PC-3 (cell line): ENCODE results near the gene EHD4.

Experiments
- EZH2 ChIP-seq: fragments of 300-600 bp; sonication (generic); IDR thresholded peaks from one replicate; pipeline ENCODE4 v1.6.1; 2017; ENCODE audit warnings: antibody characterized with exemption, mild to moderate bottlenecking, low read length; ENCODE audit not compliant: unreplicated experiment
- EZH2phosphoT487 ChIP-seq: fragments of 300-600 bp; sonication (generic); IDR thresholded peaks from 2 replicates; pipeline ENCODE4 v1.6.1; 2018; ENCODE audit warnings: mild to moderate bottlenecking, antibody characterized with exemption, low read length, borderline replicate concordance
- TF ChIP-seq, protein P1 (sequence below): fragments of 300-600 bp; sonication (generic); conservative IDR thresholded peaks from 2 replicates; pipeline ENCODE4 v1.5.1; 2017; ENCODE audit warnings: antibody characterized with exemption, low read depth, mild to moderate bottlenecking, low read length

DNA sequence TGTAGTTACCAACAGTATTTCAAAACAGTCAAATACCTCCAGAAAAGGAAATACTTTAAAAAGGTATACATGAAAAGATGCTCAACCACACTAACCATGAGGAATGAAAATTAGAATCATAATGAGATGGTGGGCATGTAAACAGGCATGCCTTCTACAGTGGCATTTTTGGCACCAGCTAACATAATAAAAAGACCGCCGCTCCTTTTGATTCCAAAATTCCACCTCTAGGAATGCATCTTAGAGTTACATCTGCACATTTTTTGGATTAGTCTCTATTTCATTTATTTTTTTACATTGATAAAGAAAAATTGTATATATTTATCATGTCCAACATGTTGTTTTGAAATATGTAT lies 41.5 kb downstream of the EHD4 start:
- TF ChIP-seq, protein P1, sequence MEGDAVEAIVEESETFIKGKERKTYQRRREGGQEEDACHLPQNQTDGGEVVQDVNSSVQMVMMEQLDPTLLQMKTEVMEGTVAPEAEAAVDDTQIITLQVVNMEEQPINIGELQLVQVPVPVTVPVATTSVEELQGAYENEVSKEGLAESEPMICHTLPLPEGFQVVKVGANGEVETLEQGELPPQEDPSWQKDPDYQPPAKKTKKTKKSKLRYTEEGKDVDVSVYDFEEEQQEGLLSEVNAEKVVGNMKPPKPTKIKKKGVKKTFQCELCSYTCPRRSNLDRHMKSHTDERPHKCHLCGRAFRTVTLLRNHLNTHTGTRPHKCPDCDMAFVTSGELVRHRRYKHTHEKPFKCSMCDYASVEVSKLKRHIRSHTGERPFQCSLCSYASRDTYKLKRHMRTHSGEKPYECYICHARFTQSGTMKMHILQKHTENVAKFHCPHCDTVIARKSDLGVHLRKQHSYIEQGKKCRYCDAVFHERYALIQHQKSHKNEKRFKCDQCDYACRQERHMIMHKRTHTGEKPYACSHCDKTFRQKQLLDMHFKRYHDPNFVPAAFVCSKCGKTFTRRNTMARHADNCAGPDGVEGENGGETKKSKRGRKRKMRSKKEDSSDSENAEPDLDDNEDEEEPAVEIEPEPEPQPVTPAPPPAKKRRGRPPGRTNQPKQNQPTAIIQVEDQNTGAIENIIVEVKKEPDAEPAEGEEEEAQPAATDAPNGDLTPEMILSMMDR = no peak
- TF ChIP-seq EZH2phosphoT487 (no peak), EZH2 (no peak)
